SK-N-SH (cell line): Measurements from ENCODE around the gene CELF2. TPM values are rescaled to one million over a fixed set of nuclear protein-coding genes. Genes with fewer than 3 reads are reported as not detected.

ENCODE experiments used
- CTCF ChIA-PET: fragments of 300-600, 350-600 bp; formaldehyde crosslinking; extraction: SDS; loops from one replicate; lab custom pipeline; 2021; lab: Yijun Ruan, JAX
- POLR2A ChIA-PET: fragments of 350-600 bp; sonication (Branson Sonifier 250); formaldehyde crosslinking; extraction: SDS; loops from one replicate; lab custom pipeline; 2020; ENCODE audit warnings: antibody characterized with exemption, inconsistent platforms; lab: Yijun Ruan, JAX
- DNase-seq: peaks from one replicate; pipeline ENCODE4 v3.0.0; 2012
- H2AFZ ChIP-seq: fragments of 200-600 bp; sonication (generic); 2 replicates; pipeline ENCODE4 v1.8.1; 2016; ENCODE audit warnings: antibody characterized with exemption, mild to moderate bottlenecking, low read depth
- H3F3A ChIP-seq: fragments of 200-600 bp; sonication (generic); replicated peaks from 2 replicates; pipeline ENCODE3; 2016; ENCODE audit warnings: antibody characterized with exemption, mild to moderate bottlenecking; ENCODE audit not compliant: insufficient read depth
- H3K27ac ChIP-seq, 2 experiments: fragments of 200-500 bp in 1 of 2; fragments of 200-600 bp in 1 of 2; sonication (Bioruptor generic) in 1 of 2; sonication (generic), shearing (Covaris generic) in 1 of 2; 2 replicates each; pipeline versions ENCODE4 v1.5.1 to v1.6.1; 2014 to 2016; ENCODE audit warnings: low read depth in 2 of 2, inconsistent platforms in 1 of 2, low read length in 1 of 2, mild to moderate bottlenecking in 1 of 2, mixed read lengths in 1 of 2
- H3K27me3 ChIP-seq: fragments of 200-600 bp; sonication (generic), shearing (Covaris generic); 2 replicates; pipeline ENCODE4 v1.6.1; 2016; ENCODE audit warnings: mixed run types; ENCODE audit not compliant: insufficient read depth
- H3K36me3 ChIP-seq, 2 experiments: fragments of 200-500 bp in 1 of 2; fragments of 200-600 bp in 1 of 2; sonication (Bioruptor generic) in 1 of 2; sonication (generic) in 1 of 2; replicated peaks in 1 of 2; 2 replicates each; pipeline versions ENCODE3 to v1.5.1; 2014 to 2016; ENCODE audit warnings: low read length in 1 of 2, mild to moderate bottlenecking in 1 of 2; ENCODE audit not compliant: insufficient read depth in 2 of 2, control insufficient read depth in 1 of 2
- H3K4me1 ChIP-seq, 2 experiments: fragments of 200-500 bp in 1 of 2; fragments of 200-600 bp in 1 of 2; sonication (Bioruptor generic) in 1 of 2; sonication (generic), shearing (Covaris generic) in 1 of 2; 2 replicates each; pipeline versions ENCODE4 v1.5.1 to v1.6.1; 2014 to 2016; ENCODE audit warnings: low read depth in 1 of 2, low read length in 1 of 2, mixed run types in 1 of 2; ENCODE audit not compliant: insufficient read depth in 2 of 2, control insufficient read depth in 1 of 2
- H3K4me2 ChIP-seq: fragments of 200-600 bp; sonication (generic), shearing (Covaris generic); 2 replicates; pipeline ENCODE4 v1.6.1; 2017; ENCODE audit warnings: mixed run types
- H3K4me3 ChIP-seq, 2 experiments: fragments of 200-500 bp in 1 of 2; fragments of 200-600 bp in 1 of 2; sonication (Bioruptor generic) in 1 of 2; sonication (generic), shearing (Covaris generic) in 1 of 2; 2 replicates each; pipeline versions ENCODE4 v1.5.1 to v1.8.1; 2014 to 2016; ENCODE audit warnings: low read depth in 2 of 2, inconsistent platforms in 1 of 2, low read length in 1 of 2, mild to moderate bottlenecking in 1 of 2, mixed read lengths in 1 of 2, moderate library complexity in 1 of 2
- H3K79me2 ChIP-seq: fragments of 200-600 bp; sonication (generic); 2 replicates; pipeline ENCODE4 v1.8.1; 2017; ENCODE audit warnings: mild to moderate bottlenecking; ENCODE audit not compliant: insufficient read depth
- H3K9ac ChIP-seq: fragments of 200-600 bp; sonication (generic); 2 replicates; pipeline ENCODE4 v1.6.1; 2017; ENCODE audit warnings: mixed run types
- H3K9me2 ChIP-seq: fragments of 200-600 bp; sonication (generic); 2 replicates; pipeline ENCODE4 v1.6.1; 2017; ENCODE audit warnings: mixed run types
- H3K9me3 ChIP-seq: fragments of 200-600 bp; sonication (generic); 2 replicates; pipeline ENCODE4 v1.6.1; 2017; ENCODE audit warnings: mixed run types, mild to moderate bottlenecking, moderate library complexity
- H4K20me1 ChIP-seq: fragments of 200-600 bp; sonication (generic); 2 replicates; pipeline ENCODE4 v1.6.1; 2017; ENCODE audit warnings: mild to moderate bottlenecking, mixed run types; ENCODE audit not compliant: insufficient read depth
- CHD2 ChIP-seq: fragments of 150-350 bp; IDR thresholded peaks from 2 replicates; pipeline ENCODE4 v1.6.1; 2018; ENCODE audit warnings: low read length; ENCODE audit not compliant: partially characterized antibody
- CTCF ChIP-seq: fragments of 200-600 bp; sonication (generic); IDR thresholded peaks from 2 replicates; pipeline ENCODE4 v1.6.1; 2017; ENCODE audit warnings: antibody characterized with exemption, mild to moderate bottlenecking, moderate library complexity
- GATA2 ChIP-seq: sonication (generic); formaldehyde crosslinking; IDR thresholded peaks from 2 replicates; pipeline ENCODE4 v1.5.0; 2020; ENCODE audit warnings: mild to moderate bottlenecking, missing genetic modification reagents
- JUND ChIP-seq: IDR thresholded peaks from 2 replicates; pipeline ENCODE4 v1.4.0; 2012
- MEF2A ChIP-seq: IDR thresholded peaks from 2 replicates; pipeline ENCODE4 v1.4.0; 2012; ENCODE audit warnings: low read depth, borderline replicate concordance
- NFIC ChIP-seq: IDR thresholded peaks from 2 replicates; pipeline ENCODE4 v1.4.0; 2012; ENCODE audit warnings: borderline replicate concordance
- RCOR1 ChIP-seq: fragments of 150-350 bp; IDR thresholded peaks from 2 replicates; pipeline ENCODE4 v1.6.1; 2017; ENCODE audit warnings: antibody characterized with exemption, low read length
- TAF1 ChIP-seq: IDR thresholded peaks from 2 replicates; pipeline ENCODE4 v1.6.1; 2012; ENCODE audit warnings: low read depth, mild to moderate bottlenecking, low read length, moderate library complexity, borderline replicate concordance
- USF2 ChIP-seq: fragments of 150-350 bp; IDR thresholded peaks from 2 replicates; pipeline ENCODE4 v1.6.1; 2017; ENCODE audit warnings: antibody characterized with exemption, low read length, low read depth, borderline replicate concordance
- YY1 ChIP-seq: IDR thresholded peaks from 2 replicates; pipeline ENCODE4 v1.4.0; 2012; ENCODE audit warnings: low read depth, mild to moderate bottlenecking
- WGBS: methylation state at CpG from one replicate; pipeline ENCODE4 v1.1.6; 2017; ENCODE audit warnings: low lambda C conversion rate; 5-methylcytosine and 5-hydroxymethylcytosine counted together
- polyA plus RNA-seq, 3 experiments: library from polyadenylated mRNA; depleted of rRNA; stranded (reverse); fragments of >200 nt; gene quantifications; 2 replicates each; pipeline ENCODE4 v1.2.3, GENCODE V29; 2012
- TF ChIP-seq, protein P1 (sequence below): IDR thresholded peaks from 2 replicates; pipeline ENCODE4 v1.6.1; 2012; ENCODE audit warnings: mild to moderate bottlenecking, low read depth, low read length, moderate library complexity
- TF ChIP-seq, protein P2 (sequence below): IDR thresholded peaks from 2 replicates; pipeline ENCODE4; 2012
- TF ChIP-seq, protein P3 (sequence below): IDR thresholded peaks from 2 replicates; pipeline ENCODE4 v1.4.0; 2012; ENCODE audit warnings: low read depth, borderline replicate concordance
- TF ChIP-seq, protein P4 (sequence below): IDR thresholded peaks from 2 replicates; pipeline ENCODE4 v1.4.0; 2012; ENCODE audit warnings: low read depth

CELF2 gene
- polyA plus RNA-seq, 1 of the 3 experiments (the other 2 are of a cell fraction), result 0.03 TPM

- CTCF ChIA-PET, result interaction anchor here (0.8 to 1.5 kb wide), 3 partner anchors 9 to 385 kb away, joined by 3 to 4 read pairs (median 3); no protein-coding TSS in a partner anchor
- Histone ChIP-seq H3K36me3 (no peaks in the 10 kb centered on the region), H3K4me3 (no peak overlapping the region), H3K9me3 (no peaks in the 10 kb centered on the region), H3K9ac (no peak overlapping the region), H2AFZ (no peak overlapping the region), H3K4me2 (no peak overlapping the region), H4K20me1 (no peaks in the 10 kb centered on the region), H3K27ac (no peak overlapping the region), H3K4me1 (peaks cover 0 to 2% of the 10 kb centered on the region in 2 experiments; a peak in 1 of 4 replicates), H3K9me2 (no peaks in the 10 kb centered on the region), H3F3A (no peaks in the 10 kb centered on the region), H3K27me3 (no peaks in the 10 kb centered on the region), H3K79me2 (no peaks in the 10 kb centered on the region)
- TF ChIP-seq MEF2A (no peak), USF2 (no peak), NFIC (no peak), GATA2 (no peak), TAF1 (no peak)
- TF ChIP-seq, protein P1, sequence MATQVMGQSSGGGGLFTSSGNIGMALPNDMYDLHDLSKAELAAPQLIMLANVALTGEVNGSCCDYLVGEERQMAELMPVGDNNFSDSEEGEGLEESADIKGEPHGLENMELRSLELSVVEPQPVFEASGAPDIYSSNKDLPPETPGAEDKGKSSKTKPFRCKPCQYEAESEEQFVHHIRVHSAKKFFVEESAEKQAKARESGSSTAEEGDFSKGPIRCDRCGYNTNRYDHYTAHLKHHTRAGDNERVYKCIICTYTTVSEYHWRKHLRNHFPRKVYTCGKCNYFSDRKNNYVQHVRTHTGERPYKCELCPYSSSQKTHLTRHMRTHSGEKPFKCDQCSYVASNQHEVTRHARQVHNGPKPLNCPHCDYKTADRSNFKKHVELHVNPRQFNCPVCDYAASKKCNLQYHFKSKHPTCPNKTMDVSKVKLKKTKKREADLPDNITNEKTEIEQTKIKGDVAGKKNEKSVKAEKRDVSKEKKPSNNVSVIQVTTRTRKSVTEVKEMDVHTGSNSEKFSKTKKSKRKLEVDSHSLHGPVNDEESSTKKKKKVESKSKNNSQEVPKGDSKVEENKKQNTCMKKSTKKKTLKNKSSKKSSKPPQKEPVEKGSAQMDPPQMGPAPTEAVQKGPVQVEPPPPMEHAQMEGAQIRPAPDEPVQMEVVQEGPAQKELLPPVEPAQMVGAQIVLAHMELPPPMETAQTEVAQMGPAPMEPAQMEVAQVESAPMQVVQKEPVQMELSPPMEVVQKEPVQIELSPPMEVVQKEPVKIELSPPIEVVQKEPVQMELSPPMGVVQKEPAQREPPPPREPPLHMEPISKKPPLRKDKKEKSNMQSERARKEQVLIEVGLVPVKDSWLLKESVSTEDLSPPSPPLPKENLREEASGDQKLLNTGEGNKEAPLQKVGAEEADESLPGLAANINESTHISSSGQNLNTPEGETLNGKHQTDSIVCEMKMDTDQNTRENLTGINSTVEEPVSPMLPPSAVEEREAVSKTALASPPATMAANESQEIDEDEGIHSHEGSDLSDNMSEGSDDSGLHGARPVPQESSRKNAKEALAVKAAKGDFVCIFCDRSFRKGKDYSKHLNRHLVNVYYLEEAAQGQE, result no peak
- 8% methylated on average over 1 of the region's 1 CpG for WGBS
- no peak for DNase-seq
- POLR2A ChIA-PET, result no interaction called here
These were observed 64.9 kb downstream of the CELF2 start for GRCh38 chr10:11082526-11082925.

- Histone ChIP-seq H3K9ac (no peak overlapping the region), H3K4me2 (no peak overlapping the region)
- ChIA-PET CTCF (interaction anchor here (1.2 to 1.5 kb wide), 2 partner anchors 9 to 16 kb away, joined by 3 read pairs; no protein-coding TSS in a partner anchor), POLR2A (no interaction called here)
- TF ChIP-seq, protein P2, sequence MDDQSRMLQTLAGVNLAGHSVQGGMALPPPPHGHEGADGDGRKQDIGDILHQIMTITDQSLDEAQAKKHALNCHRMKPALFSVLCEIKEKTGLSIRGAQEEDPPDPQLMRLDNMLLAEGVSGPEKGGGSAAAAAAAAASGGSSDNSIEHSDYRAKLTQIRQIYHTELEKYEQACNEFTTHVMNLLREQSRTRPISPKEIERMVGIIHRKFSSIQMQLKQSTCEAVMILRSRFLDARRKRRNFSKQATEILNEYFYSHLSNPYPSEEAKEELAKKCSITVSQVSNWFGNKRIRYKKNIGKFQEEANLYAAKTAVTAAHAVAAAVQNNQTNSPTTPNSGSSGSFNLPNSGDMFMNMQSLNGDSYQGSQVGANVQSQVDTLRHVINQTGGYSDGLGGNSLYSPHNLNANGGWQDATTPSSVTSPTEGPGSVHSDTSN, result no peak
- TF ChIP-seq, protein P3, sequence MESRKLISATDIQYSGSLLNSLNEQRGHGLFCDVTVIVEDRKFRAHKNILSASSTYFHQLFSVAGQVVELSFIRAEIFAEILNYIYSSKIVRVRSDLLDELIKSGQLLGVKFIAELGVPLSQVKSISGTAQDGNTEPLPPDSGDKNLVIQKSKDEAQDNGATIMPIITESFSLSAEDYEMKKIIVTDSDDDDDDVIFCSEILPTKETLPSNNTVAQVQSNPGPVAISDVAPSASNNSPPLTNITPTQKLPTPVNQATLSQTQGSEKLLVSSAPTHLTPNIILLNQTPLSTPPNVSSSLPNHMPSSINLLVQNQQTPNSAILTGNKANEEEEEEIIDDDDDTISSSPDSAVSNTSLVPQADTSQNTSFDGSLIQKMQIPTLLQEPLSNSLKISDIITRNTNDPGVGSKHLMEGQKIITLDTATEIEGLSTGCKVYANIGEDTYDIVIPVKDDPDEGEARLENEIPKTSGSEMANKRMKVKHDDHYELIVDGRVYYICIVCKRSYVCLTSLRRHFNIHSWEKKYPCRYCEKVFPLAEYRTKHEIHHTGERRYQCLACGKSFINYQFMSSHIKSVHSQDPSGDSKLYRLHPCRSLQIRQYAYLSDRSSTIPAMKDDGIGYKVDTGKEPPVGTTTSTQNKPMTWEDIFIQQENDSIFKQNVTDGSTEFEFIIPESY, result no peak
- TF ChIP-seq YY1 (no peak), CHD2 (no peak), CTCF (no peak), RCOR1 (no peak), TAF1 (no peak), JUND (no peak)
- TF ChIP-seq, protein P4, sequence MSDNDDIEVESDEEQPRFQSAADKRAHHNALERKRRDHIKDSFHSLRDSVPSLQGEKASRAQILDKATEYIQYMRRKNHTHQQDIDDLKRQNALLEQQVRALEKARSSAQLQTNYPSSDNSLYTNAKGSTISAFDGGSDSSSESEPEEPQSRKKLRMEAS, result no peak
- TF ChIP-seq, all 33 proteins: peak for 0
- Histone ChIP-seq H2AFZ (no peak overlapping the region), H3K36me3 (no peaks in the 10 kb centered on the region), H3K4me1 (peaks cover 0 to 2% of the 10 kb centered on the region in 2 experiments; a peak in 1 of 4 replicates), H3K4me3 (no peak overlapping the region), H3K9me3 (no peaks in the 10 kb centered on the region), H3K27ac (no peak overlapping the region), H3F3A (no peaks in the 10 kb centered on the region), H3K9me2 (no peaks in the 10 kb centered on the region), H3K79me2 (no peaks in the 10 kb centered on the region), H4K20me1 (no peaks in the 10 kb centered on the region), H3K27me3 (no peaks in the 10 kb centered on the region)
- WGBS, result 13% methylated on average over 6 of the region's 6 CpGs
- DNase-seq, result no peak
These were observed 65.4 kb downstream of the CELF2 start for GRCh38 chr10:11083051-11083450.
